NB4 (cell line): ENCODE measurements around the gene UBXN1.

ENCODE experiments used
- MAX ChIP-seq: IDR thresholded peaks from 2 replicates; pipeline ENCODE4 v1.6.1; 2011; ENCODE audit warnings: low read depth, low read length
- MYC ChIP-seq: IDR thresholded peaks from 2 replicates; pipeline ENCODE4 v1.6.1; 2011; ENCODE audit warnings: low read depth, low read length
- TF ChIP-seq, protein P1 (sequence below): IDR thresholded peaks from one replicate; pipeline ENCODE4 v1.5.1; 2012; ENCODE audit warnings: low read depth, low read length

GRCh38 chr11:62709247-62710000 lies 30.6 kb upstream of the UBXN1 start:
- TF ChIP-seq, protein P1, sequence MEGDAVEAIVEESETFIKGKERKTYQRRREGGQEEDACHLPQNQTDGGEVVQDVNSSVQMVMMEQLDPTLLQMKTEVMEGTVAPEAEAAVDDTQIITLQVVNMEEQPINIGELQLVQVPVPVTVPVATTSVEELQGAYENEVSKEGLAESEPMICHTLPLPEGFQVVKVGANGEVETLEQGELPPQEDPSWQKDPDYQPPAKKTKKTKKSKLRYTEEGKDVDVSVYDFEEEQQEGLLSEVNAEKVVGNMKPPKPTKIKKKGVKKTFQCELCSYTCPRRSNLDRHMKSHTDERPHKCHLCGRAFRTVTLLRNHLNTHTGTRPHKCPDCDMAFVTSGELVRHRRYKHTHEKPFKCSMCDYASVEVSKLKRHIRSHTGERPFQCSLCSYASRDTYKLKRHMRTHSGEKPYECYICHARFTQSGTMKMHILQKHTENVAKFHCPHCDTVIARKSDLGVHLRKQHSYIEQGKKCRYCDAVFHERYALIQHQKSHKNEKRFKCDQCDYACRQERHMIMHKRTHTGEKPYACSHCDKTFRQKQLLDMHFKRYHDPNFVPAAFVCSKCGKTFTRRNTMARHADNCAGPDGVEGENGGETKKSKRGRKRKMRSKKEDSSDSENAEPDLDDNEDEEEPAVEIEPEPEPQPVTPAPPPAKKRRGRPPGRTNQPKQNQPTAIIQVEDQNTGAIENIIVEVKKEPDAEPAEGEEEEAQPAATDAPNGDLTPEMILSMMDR = no peak
- no peak for TF ChIP-seq MYC
- no peak for TF ChIP-seq MAX
